ENCODE results near the gene PLPP6. TPM values are rescaled to one million over a fixed set of nuclear protein-coding genes. Genes with fewer than 3 reads are reported as not detected.
A peak's percentile ranks its signal among the peaks of the same experiment; 100 is the strongest.

The PLPP6 gene
- total and polyA plus RNA-seq, 2 of the 13 experiments (the other 11 are each of a cell fraction or from before 2014, with no cell fraction given): 12.1 to 15.5 TPM

GRCh38 chr9:4639420-4639819 is 22.7 kb upstream of the PLPP6 start:
- no peak overlapping the region for H3K27ac ChIP-seq (ENCODE audit: extremely low read length, insufficient read depth, low read length)
- FAIRE-seq: no peak
- H3K4me1 ChIP-seq (ENCODE audit: insufficient read depth, low read length): no peaks in the 10 kb centered on the region
- ATAC-seq: no peak
- no peaks in the 10 kb centered on the region for H3K9me3 ChIP-seq (ENCODE audit: low read length)
- intact Hi-C loops (cut with micrococcal nuclease; ENCODE audit: unreplicated experiment): no loop called here
- no peak overlapping the region for H2AFZ ChIP-seq (ENCODE audit: low read length)
- no peaks in the 10 kb centered on the region for H3K79me2 ChIP-seq (ENCODE audit: insufficient read depth, low read length)
- WGBS (ENCODE audit: low lambda C conversion rate): 40% methylated on average over 2 of the region's 2 CpGs
- no peak for DNase-seq (ENCODE audit: low spot score)
- H3K9ac ChIP-seq (ENCODE audit: insufficient read depth, low read depth, low read length): no peak overlapping the region
- no peak overlapping the region for H3K4me3 ChIP-seq (replicated peaks in 1 of 3; ENCODE audit: insufficient read depth in 1 of 3, low read depth in 2 of 3, low read length in 3 of 3)
- CTCF ChIA-PET (ENCODE audit: low intra/inter-chr PET ratio, low total read pairs): interaction anchor here (1.2 to 1.3 kb wide), 2 partner anchors 23 to 35 kb away, joined by 3 read pairs; partner anchors contain the start of gene PLPP6
- no TSS peak for BruUV-seq (replicated peaks)
- no peak overlapping the region for H3K4me2 ChIP-seq (ENCODE audit: low read depth, low read length)
- POLR2A ChIA-PET: interaction anchor here (1.0 kb wide), 1 partner anchor 40 kb away, joined by 4 read pairs; the partner anchor contains the start of gene CDC37L1
- in situ Hi-C loops (cut with HindIII; ENCODE audit: extremely low pct_ligation_motif_present, low pct_unique_long_range_greater_than_20kb): loop anchor here (25.0 kb wide), 1 partner anchor 252 kb away; no protein-coding TSS in a partner anchor
- no peak for TF ChIP-seq ZNF362 (CRISPR knock-in tag; IDR thresholded peaks at IDR 0.05; ENCODE audit: borderline replicate concordance)
- no peak for TF ChIP-seq NFE2 (CRISPR knock-in tag; IDR thresholded peaks at IDR 0.05)
- TF ChIP-seq MBD4 (IDR thresholded peaks at IDR 0.05; ENCODE audit: borderline replicate concordance, low read length): no peak
- TF ChIP-seq TEF (CRISPR knock-in tag; IDR thresholded peaks at IDR 0.05): no peak
- peak; percentile 19; the same call in 1 of the 2 replicates for TF ChIP-seq CREB1 (IDR thresholded peaks at IDR 0.05)
- TF ChIP-seq CREB1 (CRISPR knock-in tag; IDR thresholded peaks at IDR 0.05): no peak
- peak; percentile 36; the same call in 1 of the 2 replicates for TF ChIP-seq ATF7 (IDR thresholded peaks at IDR 0.05)
- TF ChIP-seq ATF7 (CRISPR knock-in tag; IDR thresholded peaks at IDR 0.05): no peak
- no peaks in the 10 kb centered on the region for H3K27me3 ChIP-seq (ENCODE audit: control insufficient read depth in 1 of 2, insufficient read depth in 2 of 2, low read length in 2 of 2)
- no peaks in the 10 kb centered on the region for H4K20me1 ChIP-seq (ENCODE audit: insufficient read depth, low read length)
- no peaks in the 10 kb centered on the region for H3K36me3 ChIP-seq (replicated peaks in 1 of 2; ENCODE audit: control insufficient read depth in 1 of 2, insufficient read depth in 2 of 2, low read length in 2 of 2)

Measured in HepG2 (cell line).